GM10266 (cell line): ENCODE results near the gene LELP1.

Source experiments
- DNase-seq: peaks from one replicate; pipeline ENCODE4 v3.0.0; 2012; ENCODE audit errors: extremely low spot score
- TF ChIP-seq, protein P1 (sequence below): IDR thresholded peaks from 2 replicates; pipeline ENCODE4 v1.5.1; 2012; ENCODE audit warnings: mild to moderate bottlenecking, low read depth; ENCODE audit not compliant: control insufficient read depth, insufficient read depth; ENCODE audit errors: missing control alignments

Gene LELP1

DNA sequence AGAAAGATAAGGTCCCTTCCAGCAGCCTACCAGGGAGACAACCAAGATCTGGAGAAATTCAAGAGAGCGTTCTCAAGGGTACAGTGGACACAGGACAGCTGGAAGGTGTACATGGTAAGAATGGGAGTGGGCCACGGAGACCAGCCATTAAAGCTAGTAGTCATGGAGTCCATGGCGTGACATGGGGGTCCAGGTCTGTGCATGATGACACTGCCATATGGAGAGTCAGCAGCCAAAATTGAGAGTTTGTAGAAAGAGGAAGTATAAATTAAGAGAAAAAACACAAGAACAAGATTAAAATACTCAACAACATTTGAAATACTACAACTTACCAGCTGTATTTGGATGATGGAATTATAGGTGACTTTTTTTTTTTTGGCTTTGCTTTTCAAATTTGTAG lies 48.3 kb downstream of the LELP1 start:
- no peak for DNase-seq
- TF ChIP-seq, protein P1, sequence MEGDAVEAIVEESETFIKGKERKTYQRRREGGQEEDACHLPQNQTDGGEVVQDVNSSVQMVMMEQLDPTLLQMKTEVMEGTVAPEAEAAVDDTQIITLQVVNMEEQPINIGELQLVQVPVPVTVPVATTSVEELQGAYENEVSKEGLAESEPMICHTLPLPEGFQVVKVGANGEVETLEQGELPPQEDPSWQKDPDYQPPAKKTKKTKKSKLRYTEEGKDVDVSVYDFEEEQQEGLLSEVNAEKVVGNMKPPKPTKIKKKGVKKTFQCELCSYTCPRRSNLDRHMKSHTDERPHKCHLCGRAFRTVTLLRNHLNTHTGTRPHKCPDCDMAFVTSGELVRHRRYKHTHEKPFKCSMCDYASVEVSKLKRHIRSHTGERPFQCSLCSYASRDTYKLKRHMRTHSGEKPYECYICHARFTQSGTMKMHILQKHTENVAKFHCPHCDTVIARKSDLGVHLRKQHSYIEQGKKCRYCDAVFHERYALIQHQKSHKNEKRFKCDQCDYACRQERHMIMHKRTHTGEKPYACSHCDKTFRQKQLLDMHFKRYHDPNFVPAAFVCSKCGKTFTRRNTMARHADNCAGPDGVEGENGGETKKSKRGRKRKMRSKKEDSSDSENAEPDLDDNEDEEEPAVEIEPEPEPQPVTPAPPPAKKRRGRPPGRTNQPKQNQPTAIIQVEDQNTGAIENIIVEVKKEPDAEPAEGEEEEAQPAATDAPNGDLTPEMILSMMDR: no peak

GRCh38 chr1:153251988-153252387 lies 48.8 kb downstream of the LELP1 start:
- no peak for DNase-seq
- TF ChIP-seq, protein P1: no peak

DNA sequence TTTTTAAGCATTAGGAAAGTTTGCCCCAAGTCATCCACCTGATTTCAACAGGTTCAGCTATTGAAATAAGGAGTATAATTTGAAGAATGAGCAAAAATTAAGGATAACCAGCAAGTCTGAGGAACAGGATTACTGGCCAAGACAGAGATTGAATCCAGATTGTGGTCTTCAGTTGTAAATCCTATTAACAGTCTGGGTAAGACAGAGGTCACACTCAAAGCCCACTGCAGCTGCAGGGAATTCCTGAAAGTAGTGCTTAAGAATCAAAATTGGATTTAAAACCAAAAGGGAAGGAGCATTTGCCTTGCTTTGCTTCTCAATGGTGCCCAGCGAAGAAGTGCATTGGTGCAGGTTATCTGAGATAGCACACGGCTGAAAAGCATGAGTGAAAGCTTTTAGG lies 49.8 kb downstream of the LELP1 start:
- no peak for DNase-seq
- TF ChIP-seq, protein P1: no peak

- TF ChIP-seq, protein P1: no peak
- no peak for DNase-seq
Measured at GRCh38 chr1:153253693-153254092, 50.5 kb downstream of the LELP1 start.
